NCI-H128 (cell line): ENCODE data around the gene LACTBL1.
"Not testable (repeated sequence)": the region's sequence is repeated elsewhere in the genome, so short reads cannot be mapped to it uniquely, and the experiment has no call there.

Experiments
- DNase-seq: peaks from one replicate; lab custom pipeline; 2025; ENCODE audit not compliant: unreplicated experiment; lab: John Stamatoyannopoulos, UW

The LACTBL1 gene, protein sequence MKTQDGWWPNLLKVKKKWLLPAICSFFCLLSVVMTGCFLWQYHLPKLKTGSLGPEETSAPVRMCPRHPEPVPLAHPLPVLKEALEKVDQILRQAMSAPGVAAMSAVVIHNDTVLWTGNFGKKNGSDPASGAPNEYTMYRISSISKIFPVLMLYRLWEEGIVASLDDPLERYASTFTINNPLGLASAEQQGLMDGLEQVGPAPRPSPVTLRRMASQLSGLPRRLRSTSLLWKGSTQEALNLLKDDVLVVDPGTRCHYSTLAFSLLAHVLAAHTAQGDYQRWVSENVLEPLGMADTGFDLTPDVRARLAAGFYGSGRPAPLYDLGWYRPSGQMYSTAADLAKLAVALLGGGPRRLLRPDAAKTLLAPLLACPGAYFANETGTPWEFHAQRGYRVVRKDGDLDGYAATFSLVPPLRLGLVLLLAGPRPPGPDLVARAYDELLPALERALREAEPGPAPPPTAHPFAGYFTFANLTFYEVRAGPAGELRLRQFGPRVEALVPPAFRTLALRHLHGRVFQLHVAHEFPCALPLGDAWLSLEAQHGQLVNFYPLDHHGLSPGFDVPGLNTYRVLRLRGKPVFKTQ

DNA sequence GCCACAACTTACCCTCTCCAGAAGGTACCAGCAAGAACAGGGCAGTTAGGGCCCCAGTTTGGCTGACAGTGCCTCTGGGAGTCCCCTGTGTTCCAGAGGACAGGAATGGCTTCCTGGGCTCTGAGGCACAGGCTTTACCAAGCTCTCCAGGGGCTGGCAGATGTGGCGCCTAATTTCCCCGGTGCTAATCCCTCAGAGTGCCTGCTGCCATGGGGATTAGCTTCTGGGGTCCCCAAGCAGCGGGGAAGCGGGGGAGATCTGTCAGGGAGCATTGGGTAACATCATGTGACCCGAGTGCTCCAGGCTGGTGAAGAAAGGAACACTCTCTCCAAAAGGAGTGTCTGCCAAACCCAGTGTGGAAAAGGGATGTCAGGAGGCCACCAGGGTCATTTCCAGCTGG, at the start of gene LACTBL1:
LACTBL1 (minus strand) TSS at position 107 of the 400 bp plus-strand sequence. CDS start 550 bp downstream, outside the sequence.
- no peak for DNase-seq

DNA sequence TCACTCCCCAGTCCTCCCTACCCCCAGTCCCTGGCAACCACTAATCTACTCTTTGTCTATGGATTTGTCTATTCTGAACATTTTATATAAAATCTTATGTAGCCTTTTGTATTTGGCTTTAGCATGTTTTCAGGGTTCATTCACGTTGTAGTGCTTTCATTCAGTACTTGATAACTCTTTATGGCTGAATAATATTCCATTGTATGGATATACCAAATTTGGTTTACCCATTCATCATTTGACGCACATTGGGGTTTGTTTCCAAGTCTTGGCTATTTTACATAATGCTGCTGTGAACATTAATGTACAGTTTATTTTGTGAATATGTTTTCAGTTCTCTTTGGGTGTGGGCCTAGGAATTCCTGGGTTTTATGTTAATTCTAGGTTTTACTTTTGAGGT, 49.2 kb upstream of the LACTBL1 start:
- no peak for DNase-seq

DNA sequence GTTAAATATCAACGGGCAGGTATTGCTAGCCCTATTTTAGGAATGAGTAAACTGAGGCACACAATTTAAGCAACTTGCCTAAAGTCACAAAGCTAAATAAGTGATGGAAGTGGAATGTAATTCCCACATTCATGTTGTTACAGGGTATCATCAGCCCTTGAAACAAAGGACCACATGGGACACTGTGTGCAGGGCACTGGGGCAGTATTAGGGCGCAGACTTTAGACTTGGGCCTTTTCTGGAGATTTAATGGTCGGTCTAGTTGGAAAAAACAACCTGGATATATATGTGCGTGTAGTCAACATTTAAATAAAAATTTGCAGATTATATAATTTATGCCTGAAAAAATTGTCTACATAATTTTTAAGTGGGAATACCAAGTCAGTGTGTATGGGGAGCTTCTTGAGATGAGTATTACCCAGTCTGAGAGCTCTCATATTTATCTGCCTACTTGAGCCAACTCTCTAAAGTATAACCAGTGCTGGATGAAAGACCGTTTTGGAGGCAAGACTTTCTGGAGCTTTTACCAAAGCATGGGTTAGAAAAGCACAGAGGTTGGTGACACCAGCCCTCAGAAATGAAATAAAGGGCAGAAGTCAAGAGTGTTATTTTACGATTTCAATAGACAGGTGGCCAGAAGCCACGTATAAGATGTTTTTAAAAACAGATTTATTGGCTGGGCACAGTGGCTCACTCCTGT, 48.2 kb upstream of the LACTBL1 start:
- DNase-seq = no peak

DNA sequence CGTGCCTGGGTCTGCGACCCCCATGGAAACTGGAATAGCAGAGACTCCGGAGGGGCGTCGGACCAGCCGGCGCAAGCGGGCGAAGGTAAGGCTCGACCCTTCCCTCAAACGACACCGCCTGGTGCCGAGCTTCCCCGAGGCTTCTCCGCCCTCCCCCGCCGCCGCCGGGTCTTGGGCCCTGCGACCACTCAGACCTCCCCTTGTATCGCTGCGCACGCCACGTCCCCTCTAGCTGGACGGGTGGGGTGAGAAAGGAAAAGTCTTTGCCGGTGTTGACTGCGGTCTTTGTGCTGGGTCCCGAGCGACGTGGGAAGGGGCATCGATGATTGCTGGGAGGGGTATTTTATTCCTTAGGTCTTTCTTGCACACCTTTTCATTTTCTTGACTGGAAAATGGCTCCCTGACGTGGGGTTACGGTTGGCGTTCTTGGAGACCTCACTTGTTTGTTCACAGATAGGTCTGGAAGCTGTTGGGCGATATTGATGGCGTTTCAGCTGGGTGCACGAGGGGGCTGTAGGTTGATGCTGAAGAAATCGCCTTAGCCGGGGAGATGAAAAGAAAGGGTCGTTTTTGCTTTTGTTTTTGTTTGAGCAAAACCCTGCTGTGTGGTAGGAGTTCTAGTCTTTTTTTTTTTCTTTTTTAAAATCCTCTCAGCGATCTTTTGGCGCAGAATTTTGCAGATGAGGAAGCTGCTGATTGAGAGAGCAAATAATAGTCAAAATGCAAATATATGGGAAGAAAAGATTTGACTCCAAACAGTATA, 47.4 kb upstream of the LACTBL1 start:
- DNase-seq = no peak

DNA sequence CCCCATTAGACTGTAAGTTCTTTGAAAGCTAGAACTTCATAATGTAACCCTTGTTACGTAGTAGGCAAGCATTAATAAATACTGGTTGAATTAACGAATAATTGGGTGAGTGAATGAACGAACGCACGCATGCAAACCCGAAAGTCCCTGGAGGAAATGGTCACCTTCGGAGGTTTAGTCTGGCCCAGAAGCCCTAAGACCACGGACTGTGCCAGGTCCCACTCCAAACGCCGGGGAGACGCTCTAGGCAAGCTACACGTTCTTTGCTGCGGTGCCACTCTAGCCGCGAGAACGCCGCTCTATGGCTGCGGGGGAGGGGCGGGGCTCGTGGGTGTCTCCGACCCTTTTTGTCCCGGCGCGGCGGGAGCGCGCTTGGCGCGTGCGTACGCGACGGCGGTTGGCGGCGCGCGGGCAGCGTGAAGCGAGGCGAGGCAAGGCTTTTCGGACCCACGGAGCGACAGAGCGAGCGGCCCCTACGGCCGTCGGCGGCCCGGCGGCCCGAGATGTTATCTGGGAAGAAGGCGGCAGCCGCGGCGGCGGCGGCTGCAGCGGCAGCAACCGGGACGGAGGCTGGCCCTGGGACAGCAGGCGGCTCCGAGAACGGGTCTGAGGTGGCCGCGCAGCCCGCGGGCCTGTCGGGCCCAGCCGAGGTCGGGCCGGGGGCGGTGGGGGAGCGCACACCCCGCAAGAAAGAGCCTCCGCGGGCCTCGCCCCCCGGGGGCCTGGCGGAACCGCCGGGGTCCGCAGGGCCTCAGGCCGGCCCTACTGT, 46.6 kb upstream of the LACTBL1 start, which contains the start of gene KDM1A:
KDM1A (plus strand) TSS at position 375 of the 769 bp plus-strand sequence; CDS start at position 504, 129 bp downstream.
- DNase-seq = peak; percentile 98

DNA sequence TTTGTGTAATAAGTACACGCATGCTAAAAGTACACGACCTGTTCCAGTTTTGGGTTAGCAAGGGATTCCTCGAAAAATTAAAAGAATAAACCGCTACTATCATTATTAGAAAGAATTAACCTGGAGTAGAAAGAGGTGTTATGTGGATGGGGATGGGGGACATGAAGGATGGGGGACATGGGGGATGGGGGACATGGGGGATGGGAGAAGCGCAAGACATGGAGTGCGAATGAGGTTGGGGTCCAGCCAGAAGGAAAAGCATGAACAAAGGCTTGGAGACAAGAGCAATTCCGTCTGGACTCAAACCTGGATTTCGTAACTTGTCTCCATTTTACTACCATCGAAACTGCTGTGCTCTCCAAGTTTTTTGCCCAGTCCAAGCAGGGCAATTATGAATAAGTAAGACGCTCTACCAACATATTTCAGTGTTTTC, 46.0 kb upstream of the LACTBL1 start:
- no peak for DNase-seq

DNA sequence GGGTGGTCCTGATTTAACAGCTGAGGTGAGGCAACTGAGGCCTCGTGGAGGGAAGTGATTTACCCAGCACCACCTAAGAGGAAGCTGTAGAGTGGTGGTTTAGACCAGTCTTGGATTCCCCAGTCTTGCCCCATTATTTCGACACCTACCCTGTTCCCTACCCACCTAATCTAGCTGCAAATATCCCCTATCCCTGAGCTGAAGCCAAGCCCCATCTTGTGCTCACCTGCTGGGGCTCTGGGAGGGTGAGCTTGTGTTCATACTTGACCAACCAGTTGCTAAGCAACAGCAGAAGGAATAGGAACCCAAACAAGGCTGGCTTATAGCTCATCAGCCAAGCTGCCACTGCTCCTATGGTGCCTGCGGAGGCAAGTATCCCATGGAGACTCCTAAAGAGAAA, 41.0 kb upstream of the LACTBL1 start:
- peak; percentile 76 for DNase-seq

DNA sequence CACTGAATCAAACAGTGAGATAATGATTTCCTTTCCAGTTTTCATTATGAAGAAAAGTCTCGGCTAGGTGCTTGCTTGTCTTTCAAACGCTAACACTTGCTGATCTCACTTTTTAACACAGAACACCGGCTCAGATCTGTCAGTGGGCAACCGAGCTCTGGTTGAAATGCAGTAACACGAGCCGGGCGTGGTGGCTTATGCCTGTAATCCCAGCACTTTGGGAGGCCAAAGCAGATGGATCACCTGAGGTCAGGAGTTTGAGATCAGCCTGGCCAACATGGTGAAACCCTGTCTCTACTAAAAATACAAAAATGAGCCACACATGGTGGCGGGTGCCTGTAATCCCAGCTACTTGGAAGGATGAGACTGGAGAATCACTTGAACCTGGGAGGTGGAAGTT, 37.4 kb upstream of the LACTBL1 start:
- DNase-seq = not testable (repeated sequence)

DNA sequence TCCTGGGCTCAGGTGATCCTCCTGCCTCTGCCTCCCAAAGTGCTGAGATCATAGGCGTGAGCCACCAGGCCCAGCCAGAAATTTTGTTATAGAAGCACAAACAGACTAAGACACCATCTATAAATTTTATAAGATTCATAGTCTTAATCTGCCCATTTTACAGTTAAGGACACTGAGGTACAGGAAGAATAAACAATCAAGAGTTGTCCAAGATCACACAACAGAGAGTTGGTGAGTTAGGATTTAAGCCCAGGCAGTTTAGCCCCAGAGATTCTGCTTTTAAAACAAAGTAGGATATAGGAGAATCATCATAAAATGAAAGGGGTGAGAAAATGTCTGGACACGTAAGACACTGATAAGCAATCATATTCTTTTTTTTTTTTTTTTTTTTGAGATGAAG, 36.2 kb upstream of the LACTBL1 start:
- DNase-seq = no peak

DNA sequence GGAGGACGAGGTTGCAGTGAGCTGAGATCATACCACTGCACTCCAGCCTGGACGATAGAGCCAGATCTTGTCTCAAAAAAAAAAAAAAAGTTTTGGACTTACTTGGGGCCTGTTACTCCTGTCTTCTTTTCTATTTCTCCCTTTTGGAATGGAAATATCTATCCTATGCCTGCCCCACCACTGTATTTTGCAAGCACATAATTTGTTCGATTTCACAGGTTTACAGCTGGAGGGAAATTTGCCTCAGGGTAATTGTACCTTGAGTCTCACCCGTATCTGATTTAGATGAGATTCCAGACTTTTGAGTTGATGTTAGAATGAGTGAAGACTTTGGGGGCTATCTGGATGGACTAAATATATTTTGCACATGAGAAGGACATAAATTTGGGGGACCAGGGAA, 34.4 kb upstream of the LACTBL1 start:
- DNase-seq = no peak

DNA sequence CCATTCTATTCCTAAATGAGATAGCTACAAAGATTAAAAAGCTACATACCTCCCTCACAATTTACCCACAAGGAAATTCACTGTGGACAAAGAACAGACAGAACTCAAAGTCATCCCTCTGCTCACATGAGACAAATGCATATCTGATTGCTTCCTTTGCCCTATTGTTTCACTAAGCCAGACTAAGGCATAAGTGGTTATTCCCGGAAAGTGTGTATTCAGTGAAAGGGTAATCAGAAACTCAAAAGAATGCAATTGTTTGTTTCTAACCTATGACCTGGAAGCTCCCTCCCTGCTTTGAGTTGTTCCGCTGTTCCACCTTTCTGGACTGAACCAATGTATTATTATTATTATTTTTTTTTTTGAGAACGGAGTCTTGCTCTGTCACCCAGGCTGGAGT, 32.1 kb upstream of the LACTBL1 start:
- not testable (repeated sequence) for DNase-seq

DNA sequence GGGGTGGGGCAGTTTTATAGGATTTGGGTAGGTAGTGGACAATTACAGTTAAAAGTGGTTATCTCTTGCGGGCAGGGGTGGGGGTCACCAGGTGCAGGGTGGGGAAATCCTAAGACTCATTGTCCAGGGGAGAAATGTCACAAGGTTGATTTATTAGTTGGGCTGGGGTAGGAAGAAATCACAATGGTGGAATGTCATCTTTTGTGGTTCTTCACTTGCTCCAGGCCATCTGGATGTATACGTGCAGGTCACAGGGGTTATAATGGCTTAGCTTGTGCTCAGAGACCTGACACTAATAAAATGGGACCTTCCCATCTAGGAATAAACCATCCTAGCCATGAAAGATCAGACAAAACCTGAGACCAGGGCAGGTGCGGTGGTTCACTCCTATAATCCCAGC, 31.4 kb upstream of the LACTBL1 start:
- no peak for DNase-seq

DNA sequence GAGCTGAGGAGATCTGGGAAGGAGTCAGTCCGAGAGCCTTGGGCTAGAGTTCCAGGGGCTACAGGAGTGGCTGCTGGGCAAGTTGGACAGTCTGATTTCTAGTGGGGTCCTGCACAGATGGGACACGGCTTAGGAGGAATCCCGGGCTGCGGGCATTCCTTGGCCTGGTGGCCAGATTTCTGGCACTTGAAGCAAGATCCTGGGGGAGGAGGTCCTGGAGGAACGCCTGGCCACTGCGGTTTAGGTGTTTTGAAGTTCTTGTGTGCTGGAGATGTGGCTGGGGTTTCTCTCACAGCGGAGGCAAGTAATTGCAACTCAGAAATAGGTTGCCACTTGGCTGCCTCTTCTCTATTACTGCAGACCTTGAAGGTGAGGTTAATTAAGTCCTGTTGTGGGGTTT, 29.6 kb upstream of the LACTBL1 start:
- not testable (repeated sequence) for DNase-seq

DNA sequence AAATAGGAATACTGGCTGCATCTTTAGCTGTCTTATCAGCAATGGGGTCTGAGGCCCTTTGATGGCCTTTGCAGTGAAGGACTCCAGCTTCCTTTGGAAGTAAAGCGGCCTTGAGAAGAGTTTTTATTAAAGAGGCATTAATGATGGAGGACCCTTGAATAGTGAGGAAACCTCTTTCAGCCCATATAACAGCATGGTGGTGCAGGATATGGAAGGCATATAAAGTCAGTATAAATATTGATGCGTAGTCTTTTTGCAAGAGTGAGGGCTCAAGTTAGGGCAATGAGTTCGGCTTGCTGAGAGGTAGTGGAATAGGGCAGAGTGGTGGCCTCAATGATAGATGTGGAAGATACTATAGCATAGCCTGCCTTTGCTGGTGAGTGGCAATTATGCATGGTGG, 27.5 kb upstream of the LACTBL1 start:
- DNase-seq = not testable (repeated sequence)

DNA sequence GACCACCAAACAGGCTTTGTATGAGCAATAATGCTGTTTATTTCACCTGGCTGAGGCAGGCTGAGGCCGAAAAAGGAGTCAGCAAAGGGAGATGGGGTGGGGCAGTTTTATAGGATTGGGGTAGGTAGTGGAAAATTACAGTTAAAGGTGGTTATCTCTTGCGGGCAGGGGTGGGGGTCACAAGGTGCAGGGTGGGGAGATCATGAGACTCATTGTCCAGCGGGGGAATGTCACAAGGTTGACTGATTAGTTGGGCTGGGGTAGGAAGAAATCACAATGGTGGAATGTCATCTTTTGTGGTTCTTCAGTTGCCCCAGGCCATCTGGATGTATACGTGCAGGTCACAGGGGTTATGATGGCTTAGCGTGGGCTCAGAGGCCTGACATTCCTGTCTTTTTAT, 24.9 kb upstream of the LACTBL1 start:
- not testable (repeated sequence) for DNase-seq

DNA sequence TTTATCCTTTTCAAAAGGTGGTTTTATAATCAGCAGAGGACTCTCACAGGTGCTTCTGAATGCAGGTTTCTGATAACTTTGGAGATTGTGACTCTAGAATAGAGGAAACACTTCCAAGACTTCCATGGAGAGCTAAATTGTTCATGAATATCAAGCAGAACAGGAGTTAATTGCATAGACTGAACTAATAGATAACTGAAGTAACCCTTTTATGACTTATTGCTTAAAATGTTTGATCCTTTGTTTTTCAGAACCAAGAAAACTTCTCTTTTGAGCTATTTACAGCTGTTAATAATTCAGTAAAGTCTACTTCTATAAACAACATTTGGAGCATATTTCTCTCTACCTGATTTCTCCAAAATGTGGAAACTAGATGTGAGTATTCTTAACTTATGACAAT, 23.1 kb upstream of the LACTBL1 start:
- no peak for DNase-seq

DNA sequence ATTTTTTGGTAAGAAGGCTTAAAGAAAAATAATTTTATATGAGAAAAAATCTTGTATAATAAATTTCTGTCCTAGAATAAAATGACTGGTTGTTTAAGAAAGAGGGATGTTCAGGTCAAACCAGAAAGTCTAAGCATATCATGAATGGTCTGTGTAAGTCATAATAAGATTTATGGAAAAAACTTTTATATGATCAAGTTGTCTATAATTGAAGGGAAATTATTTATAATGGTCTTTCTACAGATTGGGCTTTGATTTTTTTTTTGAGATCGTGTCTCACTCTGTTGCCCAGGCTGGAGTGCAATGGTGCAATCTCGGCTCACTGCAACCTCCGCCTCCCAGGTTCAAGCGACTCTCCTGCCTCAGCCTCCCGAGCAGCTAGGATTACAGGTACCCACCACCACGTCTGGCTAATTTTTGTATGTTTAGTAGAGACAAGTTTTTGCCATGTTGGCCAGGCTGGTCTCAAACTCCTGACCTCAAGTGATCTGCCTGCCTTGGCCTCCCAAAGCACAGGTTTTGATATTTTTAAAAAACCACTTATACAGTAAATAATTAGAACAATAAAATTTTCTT, 20.6 kb upstream of the LACTBL1 start:
- not testable (repeated sequence) for DNase-seq

DNA sequence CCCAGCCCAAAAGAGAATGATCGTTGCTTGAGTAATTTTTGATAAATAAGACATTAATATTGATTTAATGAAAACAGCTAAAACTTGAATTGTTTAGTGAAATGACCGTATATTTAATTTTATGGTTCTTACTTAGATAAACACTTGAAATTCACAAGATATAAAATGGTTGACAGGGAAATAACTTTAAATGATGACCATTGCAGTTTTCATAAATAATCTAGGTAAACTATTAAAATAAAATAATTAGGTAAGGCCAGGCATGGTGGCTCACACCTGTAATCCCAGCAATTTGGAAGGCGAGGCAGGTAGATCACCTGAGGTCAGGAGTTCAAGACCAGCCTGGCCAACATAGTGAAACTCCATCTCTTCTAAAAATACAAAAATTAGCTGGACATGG, 19.7 kb upstream of the LACTBL1 start:
- DNase-seq = not testable (repeated sequence)

DNA sequence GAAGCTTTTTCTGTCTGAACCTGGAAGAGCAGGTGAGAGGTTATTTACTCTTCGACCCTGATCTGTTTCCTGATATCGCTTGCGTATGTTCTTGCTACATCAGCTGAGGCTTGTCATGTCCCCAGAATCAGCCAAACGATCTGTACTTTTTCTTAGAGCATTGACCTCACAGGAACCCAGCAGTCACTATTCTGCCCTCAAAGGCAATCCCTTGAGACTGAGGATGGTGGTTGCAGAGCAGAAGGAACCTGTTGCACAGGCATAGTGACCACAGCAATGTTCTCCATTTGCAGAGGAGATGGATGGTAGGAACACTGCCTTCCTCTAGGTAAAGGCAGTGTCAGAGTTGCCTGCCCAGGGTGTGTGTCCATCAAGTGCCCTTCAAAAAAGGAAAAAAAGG, 11.3 kb upstream of the LACTBL1 start:
- no peak for DNase-seq

DNA sequence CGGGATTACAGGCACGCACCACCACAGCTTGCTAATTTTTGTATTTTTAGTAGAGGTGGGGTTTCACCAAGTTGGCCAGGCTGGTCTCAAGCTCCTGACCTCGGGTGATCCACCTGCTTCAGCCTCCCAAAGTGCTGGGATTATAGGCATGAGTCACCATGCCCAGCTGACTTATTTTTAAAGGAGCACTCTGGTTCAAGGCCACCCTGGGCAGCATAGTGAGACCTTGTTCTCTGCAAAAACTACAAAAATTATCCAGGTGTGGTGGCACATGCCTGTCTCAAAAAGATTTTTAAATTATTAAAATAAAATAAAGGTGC, 7.8 kb upstream of the LACTBL1 start:
- DNase-seq = not testable (repeated sequence)
